WERI-Rb-1 (cell line): ENCODE measurements around the gene MT4.

Source experiments
- DNase-seq: peaks from one replicate; pipeline ENCODE4 v3.0.0-alpha.2; 2020
- H3K27ac ChIP-seq: fragments of 250-450 bp; sonication (Bioruptor Pico); 2 replicates; pipeline ENCODE4 v1.5.1; 2020; ENCODE audit warnings: mild to moderate bottlenecking, moderate library complexity
- H3K27me3 ChIP-seq: fragments of 250-450 bp; sonication (Bioruptor Pico); 2 replicates; pipeline ENCODE4 v1.5.1; 2021; ENCODE audit warnings: mild to moderate bottlenecking, low read depth, moderate library complexity; ENCODE audit not compliant: insufficient read depth, severe bottlenecking
- H3K36me3 ChIP-seq: fragments of 250-450 bp; sonication (Bioruptor Pico); 2 replicates; pipeline ENCODE4 v1.5.1; 2020; ENCODE audit warnings: mild to moderate bottlenecking, moderate library complexity
- H3K4me3 ChIP-seq: 2 replicates; pipeline ENCODE4 v1.5.1; 2011; ENCODE audit warnings: low read depth, mild to moderate bottlenecking, control low read depth, low read length
- H3K9me3 ChIP-seq: fragments of 250-450 bp; sonication (Bioruptor Pico); 2 replicates; pipeline ENCODE4 v1.5.1; 2021; ENCODE audit warnings: mild to moderate bottlenecking, moderate library complexity; ENCODE audit not compliant: severe bottlenecking
- TF ChIP-seq, protein P1 (sequence below): IDR thresholded peaks from 2 replicates; pipeline ENCODE4 v1.5.1; 2011; ENCODE audit warnings: low read depth, mild to moderate bottlenecking, control low read depth, inconsistent platforms, low read length

Gene MT4

GRCh38 chr16:56560447-56560846, 4.4 kb upstream of the MT4 start:
- TF ChIP-seq, protein P1, sequence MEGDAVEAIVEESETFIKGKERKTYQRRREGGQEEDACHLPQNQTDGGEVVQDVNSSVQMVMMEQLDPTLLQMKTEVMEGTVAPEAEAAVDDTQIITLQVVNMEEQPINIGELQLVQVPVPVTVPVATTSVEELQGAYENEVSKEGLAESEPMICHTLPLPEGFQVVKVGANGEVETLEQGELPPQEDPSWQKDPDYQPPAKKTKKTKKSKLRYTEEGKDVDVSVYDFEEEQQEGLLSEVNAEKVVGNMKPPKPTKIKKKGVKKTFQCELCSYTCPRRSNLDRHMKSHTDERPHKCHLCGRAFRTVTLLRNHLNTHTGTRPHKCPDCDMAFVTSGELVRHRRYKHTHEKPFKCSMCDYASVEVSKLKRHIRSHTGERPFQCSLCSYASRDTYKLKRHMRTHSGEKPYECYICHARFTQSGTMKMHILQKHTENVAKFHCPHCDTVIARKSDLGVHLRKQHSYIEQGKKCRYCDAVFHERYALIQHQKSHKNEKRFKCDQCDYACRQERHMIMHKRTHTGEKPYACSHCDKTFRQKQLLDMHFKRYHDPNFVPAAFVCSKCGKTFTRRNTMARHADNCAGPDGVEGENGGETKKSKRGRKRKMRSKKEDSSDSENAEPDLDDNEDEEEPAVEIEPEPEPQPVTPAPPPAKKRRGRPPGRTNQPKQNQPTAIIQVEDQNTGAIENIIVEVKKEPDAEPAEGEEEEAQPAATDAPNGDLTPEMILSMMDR: no peak
- Histone ChIP-seq H3K27ac (no peak overlapping the region), H3K27me3 (no peaks in the 10 kb centered on the region), H3K9me3 (no peaks in the 10 kb centered on the region), H3K36me3 (no peaks in the 10 kb centered on the region), H3K4me3 (no peak overlapping the region)
- DNase-seq: no peak

GRCh38 chr16:56561126-56561525, 3.7 kb upstream of the MT4 start:
- H3K4me3 ChIP-seq: no peak overlapping the region
- DNase-seq: no peak
- H3K27me3 ChIP-seq: no peaks in the 10 kb centered on the region
- no peaks in the 10 kb centered on the region for H3K36me3 ChIP-seq
- no peaks in the 10 kb centered on the region for H3K9me3 ChIP-seq
- no peak overlapping the region for H3K27ac ChIP-seq
- TF ChIP-seq, protein P1: no peak

DNA sequence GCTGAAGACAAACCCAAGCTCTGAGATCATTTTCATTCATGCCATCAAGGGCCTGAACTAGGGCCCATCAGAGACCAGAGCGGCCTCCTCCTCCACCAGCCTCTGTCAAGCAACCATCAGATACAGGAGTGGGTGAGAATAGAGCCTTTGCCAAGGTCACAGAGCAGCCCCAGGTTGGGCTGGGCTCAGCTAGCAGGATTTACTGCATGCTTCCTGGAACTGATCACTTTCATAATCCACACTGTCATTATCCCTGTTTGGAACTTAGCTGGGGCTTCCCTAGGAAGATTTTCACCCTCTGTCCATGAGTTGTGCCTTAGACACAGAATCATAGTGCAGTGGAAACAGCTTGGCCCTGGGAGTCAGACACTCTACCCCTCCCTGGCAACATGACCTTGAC, 5.1 kb downstream of the MT4 start:
- H3K36me3 ChIP-seq: no peaks in the 10 kb centered on the region
- no peaks in the 10 kb centered on the region for H3K9me3 ChIP-seq
- TF ChIP-seq, protein P1: no peak
- peak; percentile 68 for DNase-seq
- H3K27me3 ChIP-seq: no peaks in the 10 kb centered on the region
- H3K4me3 ChIP-seq: no peak overlapping the region
- H3K27ac ChIP-seq: peak overlapping the region; percentile 22; the same call in 1 of the 2 replicates

DNA sequence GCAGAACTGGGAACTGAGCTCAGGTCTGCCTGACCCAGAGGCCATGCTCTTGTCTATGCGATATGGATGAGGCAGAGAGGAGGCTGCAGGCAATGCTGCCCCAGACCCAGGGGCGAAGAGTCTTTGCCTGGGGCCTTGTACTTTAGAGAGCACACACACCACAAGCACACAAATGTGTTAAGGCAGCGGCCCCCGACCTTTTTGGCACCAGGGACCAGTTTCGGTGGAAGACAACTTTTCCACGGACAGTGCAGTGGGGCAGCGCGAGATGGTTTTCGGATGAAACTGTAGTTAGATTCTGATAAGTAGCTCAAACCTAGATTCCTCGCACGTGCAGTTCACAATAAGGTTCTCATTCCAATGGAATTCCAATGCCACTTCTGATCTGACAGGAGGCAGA, 6.7 kb downstream of the MT4 start:
- Histone ChIP-seq H3K4me3 (no peak overlapping the region), H3K27ac (no peak overlapping the region)
- TF ChIP-seq, protein P1: no peak

GRCh38 chr16:56574625-56575024, 9.8 kb downstream of the MT4 start:
- H3K27me3 ChIP-seq: no peaks in the 10 kb centered on the region
- no peaks in the 10 kb centered on the region for H3K9me3 ChIP-seq

More for the DNA sequence above, 6.7 kb downstream of the MT4 start:
- no peak for DNase-seq
- H3K27me3 ChIP-seq: no peaks in the 10 kb centered on the region
- no peaks in the 10 kb centered on the region for H3K36me3 ChIP-seq
- H3K9me3 ChIP-seq: no peaks in the 10 kb centered on the region

More at GRCh38 chr16:56574625-56575024, 9.8 kb downstream of the MT4 start:
- Histone ChIP-seq H3K4me3 (no peak overlapping the region), H3K36me3 (no peaks in the 10 kb centered on the region), H3K27ac (no peak overlapping the region)
- TF ChIP-seq, protein P1: no peak
- DNase-seq: no peak
